ENCODE measurements around the gene PPP1R15A.
"Not testable (repeated sequence)": the region's sequence is repeated elsewhere in the genome, so short reads cannot be mapped to it uniquely, and the experiment has no call there.

Gene PPP1R15A

DNA sequence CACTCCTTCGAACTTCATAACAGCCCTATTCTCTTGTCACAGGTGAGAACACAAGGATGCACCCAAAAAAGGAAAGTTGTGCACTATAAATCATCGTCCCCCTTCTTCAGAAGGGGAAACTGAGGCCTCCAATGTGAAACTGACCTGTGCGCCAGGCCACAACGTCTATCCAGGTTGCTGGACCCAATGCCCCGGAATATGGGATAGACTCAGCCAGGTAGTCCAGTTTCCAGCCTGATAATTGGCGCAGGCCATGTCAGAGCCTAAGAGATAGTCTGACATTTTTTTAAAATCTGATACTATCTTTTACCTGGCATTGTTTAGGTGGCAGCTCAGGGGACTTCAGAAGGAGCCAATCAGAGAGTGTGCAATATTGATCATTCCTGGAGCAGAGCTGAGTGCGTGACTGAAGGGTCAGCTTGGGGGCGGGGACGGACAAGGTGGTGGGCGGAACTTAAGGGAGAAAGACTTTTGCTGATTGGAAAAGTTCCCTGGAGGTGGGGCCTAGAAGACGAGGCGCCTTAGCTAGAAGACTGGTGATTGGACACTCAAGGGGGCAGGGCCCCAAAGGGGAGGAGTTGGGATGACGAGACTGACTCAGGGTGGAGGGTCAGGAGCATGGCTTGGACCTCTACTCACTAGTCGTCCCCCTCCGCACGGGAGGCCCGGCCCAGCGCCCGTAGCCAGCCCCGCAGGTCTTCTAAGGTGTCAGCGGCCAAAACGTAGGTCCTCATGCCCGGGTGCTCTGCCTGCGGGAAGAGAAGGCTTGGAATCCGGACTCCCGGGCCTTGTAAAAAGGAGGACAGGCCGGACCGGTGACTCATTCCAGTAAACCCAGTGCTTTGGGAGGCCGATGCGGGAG lies 12.3 kb upstream of the PPP1R15A start:
- no peak for DNase-seq

DNA sequence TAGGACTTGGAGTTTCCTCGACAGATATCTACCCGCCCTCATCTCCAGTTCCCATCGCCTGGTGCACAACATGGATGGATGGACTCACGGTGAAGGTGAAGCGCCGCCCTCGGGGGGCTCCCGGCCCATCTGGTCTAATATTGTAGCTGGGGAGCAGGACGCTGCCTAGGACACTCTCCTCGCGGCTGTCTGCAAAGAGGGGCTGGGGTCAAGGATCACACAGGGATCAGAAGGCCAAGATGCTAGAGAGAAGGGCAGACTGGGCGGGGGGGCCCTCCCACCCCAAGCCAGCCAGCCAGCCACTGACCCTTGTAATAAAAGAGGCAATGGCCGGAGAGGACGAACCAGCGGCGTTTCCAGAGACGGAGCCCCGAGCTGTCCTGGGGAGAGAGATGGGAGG lies 10.9 kb upstream of the PPP1R15A start:
- no peak for DNase-seq

- no peak for DNase-seq
These were observed 9.4 kb upstream of the PPP1R15A start for GRCh38 chr19:48862827-48863226.

GRCh38 chr19:48866692-48867091 lies 5.5 kb upstream of the PPP1R15A start:
- no peak for DNase-seq

- DNase-seq: no peak
These were observed 5.0 kb upstream of the PPP1R15A start for GRCh38 chr19:48867123-48867745.

- no peak for DNase-seq
These were observed 4.5 kb upstream of the PPP1R15A start for GRCh38 chr19:48867746-48868113.

DNA sequence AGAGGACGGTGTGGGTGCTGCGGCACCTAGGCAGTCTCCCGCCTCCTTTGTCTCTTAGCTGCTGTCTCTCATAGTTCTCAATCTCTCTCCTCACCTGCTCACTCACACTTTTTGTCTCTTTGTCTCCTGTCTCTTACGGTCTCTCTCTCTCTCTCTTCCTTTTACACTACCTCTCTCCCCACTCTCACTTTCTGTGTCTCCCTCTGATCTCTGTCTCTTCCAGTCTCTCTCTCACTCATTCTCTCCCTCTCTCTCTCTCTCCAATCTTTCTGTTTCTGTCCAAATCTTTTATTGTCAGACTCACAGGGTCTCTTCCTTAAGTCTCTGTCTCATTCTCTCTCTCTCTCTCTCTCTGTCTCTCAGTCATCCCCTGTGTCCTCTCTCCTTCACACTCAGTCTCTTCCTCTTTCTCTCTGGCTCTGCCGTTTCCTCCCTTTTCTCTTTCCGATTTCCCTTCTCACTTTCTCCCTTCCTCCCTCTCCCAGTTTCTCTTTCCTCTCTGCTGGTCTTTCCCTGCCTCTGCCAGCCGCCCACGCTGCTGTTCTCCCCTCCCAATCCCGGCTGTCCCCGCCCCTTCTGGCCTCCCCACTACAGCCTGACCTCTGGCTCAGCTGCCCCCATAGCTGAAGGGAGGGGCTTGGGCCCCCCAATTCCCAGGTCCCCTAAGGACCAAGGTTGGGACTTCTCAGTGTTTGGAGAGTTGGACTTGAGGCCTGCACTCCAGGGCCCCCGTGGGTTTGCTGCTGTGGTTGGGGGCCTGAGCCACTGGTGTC lies 3.9 kb upstream of the PPP1R15A start, which contains the start of gene PLEKHA4:
TSS of gene PLEKHA4 (minus strand) at position 504 of the 773 bp plus-strand sequence. CDS start 997 bp downstream, outside the sequence.
- DNase-seq: no peak

GRCh38 chr19:48870048-48870447 lies 2.2 kb upstream of the PPP1R15A start:
- DNase-seq: no peak

DNA sequence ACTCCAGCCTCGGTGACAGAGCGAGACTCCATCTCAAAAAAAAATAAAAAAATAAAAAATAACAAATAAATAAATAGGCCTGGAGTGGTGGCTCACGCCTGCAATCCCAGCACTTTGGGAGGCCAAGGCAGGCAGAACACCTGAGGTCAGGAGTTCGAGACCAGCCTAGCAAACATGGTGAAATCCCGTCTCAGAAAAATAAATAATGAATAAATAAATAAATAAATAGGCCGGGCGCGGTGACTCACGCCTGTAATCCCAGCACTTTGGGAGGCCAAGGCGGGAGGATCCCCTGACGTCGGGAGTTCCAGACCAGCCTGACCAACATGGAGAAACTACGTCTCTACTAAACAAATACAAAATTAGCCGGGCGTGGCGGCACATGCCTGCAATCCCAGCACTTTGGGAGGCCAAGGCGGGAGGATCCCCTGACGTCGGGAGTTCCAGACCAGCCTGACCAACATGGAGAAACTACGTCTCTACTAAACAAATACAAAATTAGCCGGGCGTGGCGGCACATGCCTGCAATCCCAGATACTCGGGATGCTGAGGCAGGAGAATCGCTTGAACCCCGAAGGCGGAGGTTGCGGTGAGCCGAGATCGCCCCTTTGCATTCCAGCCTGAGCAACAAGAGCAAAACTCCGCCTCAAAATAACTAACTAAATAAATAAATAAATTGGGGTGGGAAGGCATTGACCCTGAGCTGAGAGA lies 595 bp upstream of the PPP1R15A start:
- DNase-seq: not testable (repeated sequence)

DNA sequence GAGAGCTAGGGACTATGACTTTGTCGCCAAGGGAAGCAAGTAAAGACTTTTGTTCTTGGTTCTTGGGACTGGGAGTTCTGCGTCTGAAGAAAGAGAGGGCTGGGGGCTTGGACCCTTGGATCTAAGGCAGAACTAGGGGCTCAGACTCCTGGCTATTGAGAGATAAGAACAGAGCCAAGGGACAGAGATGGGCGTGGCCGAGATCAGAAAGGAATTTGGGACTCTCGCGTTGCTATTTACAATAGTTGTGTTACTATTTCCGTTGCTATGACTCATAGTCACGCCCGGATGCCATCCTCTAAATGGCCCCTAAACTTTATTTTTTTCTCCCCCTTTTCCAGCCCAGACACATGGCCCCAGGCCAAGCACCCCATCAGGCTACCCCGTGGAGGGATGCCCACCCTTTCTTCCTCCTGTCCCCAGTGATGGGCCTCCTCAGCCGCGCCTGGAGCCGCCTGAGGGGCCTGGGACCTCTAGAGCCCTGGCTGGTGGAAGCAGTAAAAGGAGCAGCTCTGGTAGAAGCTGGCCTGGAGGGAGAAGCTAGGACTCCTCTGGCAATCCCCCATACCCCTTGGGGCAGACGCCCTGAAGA lies 759 bp downstream of the PPP1R15A start:
- peak; percentile 27 for DNase-seq

GRCh38 chr19:48873476-48874302 lies 1.5 kb downstream of the PPP1R15A start:
- DNase-seq: no peak

- DNase-seq: no peak
These were observed 2.3 kb downstream of the PPP1R15A start for GRCh38 chr19:48874303-48875135.

- DNase-seq: not testable (repeated sequence)
These were observed 4.1 kb downstream of the PPP1R15A start for GRCh38 chr19:48876043-48876981.

GRCh38 chr19:48877855-48878195 lies 5.6 kb downstream of the PPP1R15A start:
- no peak for DNase-seq

DNA sequence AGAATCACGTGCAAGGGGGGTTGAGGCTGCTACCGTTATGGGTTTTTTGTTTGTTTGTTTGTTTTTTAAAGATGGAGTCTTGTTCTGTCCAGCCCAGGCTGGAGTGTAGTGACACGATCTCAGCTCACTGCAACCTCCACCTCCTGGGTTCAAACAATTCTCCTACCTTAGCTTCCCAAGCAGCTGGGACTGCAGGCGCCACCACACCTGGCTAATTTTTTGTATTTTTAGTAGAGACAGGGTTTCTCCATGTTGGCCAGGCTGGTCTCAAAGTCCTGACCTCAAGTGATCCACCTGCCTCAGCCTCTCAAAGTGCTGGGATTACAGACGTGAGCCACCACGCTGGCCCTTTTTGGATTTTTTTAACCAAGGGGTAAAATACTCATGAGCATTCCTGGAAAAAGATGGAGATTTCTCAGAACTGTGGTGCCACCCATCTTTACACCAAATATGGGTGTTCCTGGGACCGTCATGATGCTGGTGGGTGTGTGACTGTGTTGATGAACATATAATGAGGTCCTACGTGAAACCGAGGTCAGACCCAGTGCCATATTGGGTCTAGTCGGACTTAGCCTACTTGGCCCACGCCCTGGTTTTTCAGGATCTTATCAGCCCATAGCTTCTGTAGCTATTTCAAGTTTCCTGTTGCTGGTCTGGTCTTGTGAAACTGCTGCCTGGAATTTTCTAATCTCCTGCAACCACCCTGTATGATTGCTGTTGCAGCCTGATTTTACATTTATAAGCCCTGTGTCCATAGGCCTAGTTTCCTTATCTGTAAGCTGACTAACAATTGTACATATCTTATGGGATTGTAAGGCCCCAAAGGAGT lies 6.2 kb downstream of the PPP1R15A start:
- no peak for DNase-seq

GRCh38 chr19:48879025-48879637 lies 6.9 kb downstream of the PPP1R15A start:
- no peak for DNase-seq

DNA sequence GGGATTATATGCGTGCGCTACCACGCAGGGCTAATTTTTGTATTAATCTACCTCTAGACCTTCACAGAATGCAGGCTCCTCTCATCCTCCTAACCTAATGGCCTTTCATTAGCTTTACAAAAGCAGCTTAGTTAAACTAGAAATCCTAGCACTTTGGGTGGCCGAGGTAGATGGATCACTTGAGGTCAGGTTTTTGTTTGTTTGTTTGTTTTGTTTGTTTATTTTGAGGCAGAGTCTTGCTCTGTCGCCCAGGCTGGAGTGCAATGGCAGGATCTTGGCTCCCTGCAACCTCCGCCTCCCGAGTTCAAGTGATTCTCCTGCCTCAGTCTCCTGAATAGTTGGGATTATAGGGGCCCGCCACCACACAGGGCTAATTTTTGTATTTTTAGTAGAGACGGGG lies 7.5 kb downstream of the PPP1R15A start:
- not testable (repeated sequence) for DNase-seq
